ENCODE measurements around the gene GGA3. TPM values are rescaled to one million over a fixed set of nuclear protein-coding genes. Genes with fewer than 3 reads are reported as not detected.
"Not testable (repeated sequence)": the region's sequence is repeated elsewhere in the genome, so short reads cannot be mapped to it uniquely, and the experiment has no call there.

GGA3 gene
- total RNA-seq, 1 donor from 2014 or later: 4.7 TPM

GRCh38 chr17:75266316-75267152, 5.1 kb upstream of the GGA3 start:
- Histone ChIP-seq H3K9ac (ENCODE audit: low read depth in 1 of 3, low read length in 3 of 3) (peak overlapping the region in 1 of 3 donors; percentile 19), H3K4me1 (ENCODE audit: control insufficient read depth in 3 of 3, insufficient read depth in 3 of 3, low read length in 3 of 3) (peaks cover 37 to 48% (median 41%) of the 10 kb centered on the region in 3 donors), H3K36me3 (ENCODE audit: control insufficient read depth in 3 of 3, insufficient read depth in 3 of 3, low read length in 3 of 3) (peaks cover 31 to 37% (median 36%) of the 10 kb centered on the region in 3 donors), H3K27me3 (ENCODE audit: control insufficient read depth in 3 of 3, insufficient read depth in 3 of 3, low read length in 3 of 3) (no peaks in the 10 kb centered on the region), H3K9me3 (ENCODE audit: control insufficient read depth in 3 of 3, low read length in 3 of 3) (no peaks in the 10 kb centered on the region), H3K4me3 (ENCODE audit: low read length in 3 of 3) (no peak overlapping the region), H3K27ac (ENCODE audit: low read depth, low read length) (no peak overlapping the region)

- Histone ChIP-seq H3K27me3 (ENCODE audit: control insufficient read depth in 3 of 3, insufficient read depth in 3 of 3, low read length in 3 of 3) (no peaks in the 10 kb centered on the region), H3K9ac (ENCODE audit: low read depth in 1 of 3, low read length in 3 of 3) (peak overlapping the region in 1 of 3 donors; percentile 16), H3K36me3 (ENCODE audit: control insufficient read depth in 3 of 3, insufficient read depth in 3 of 3, low read length in 3 of 3) (peaks cover 31 to 37% (median 36%) of the 10 kb centered on the region in 3 donors), H3K4me1 (ENCODE audit: control insufficient read depth in 3 of 3, insufficient read depth in 3 of 3, low read length in 3 of 3) (peaks cover 40 to 50% (median 41%) of the 10 kb centered on the region in 3 donors), H3K4me3 (ENCODE audit: low read length in 3 of 3) (no peak overlapping the region), H3K9me3 (ENCODE audit: control insufficient read depth in 3 of 3, low read length in 3 of 3) (no peaks in the 10 kb centered on the region), H3K27ac (ENCODE audit: low read depth, low read length) (no peak overlapping the region)
Observed at GRCh38 chr17:75265614-75266315, 4.4 kb upstream of the GGA3 start.

GRCh38 chr17:75263055-75263454, 1.6 kb upstream of the GGA3 start:
- Histone ChIP-seq H3K9ac (ENCODE audit: low read depth in 1 of 3, low read length in 3 of 3) (peak overlapping the region in 1 of 3 donors; percentile 99), H3K27ac (ENCODE audit: low read depth, low read length) (no peak overlapping the region), H3K36me3 (ENCODE audit: control insufficient read depth in 3 of 3, insufficient read depth in 3 of 3, low read length in 3 of 3) (peaks cover 31 to 37% (median 36%) of the 10 kb centered on the region in 3 donors), H3K27me3 (ENCODE audit: control insufficient read depth in 3 of 3, insufficient read depth in 3 of 3, low read length in 3 of 3) (no peaks in the 10 kb centered on the region), H3K9me3 (ENCODE audit: control insufficient read depth in 3 of 3, low read length in 3 of 3) (no peaks in the 10 kb centered on the region), H3K4me1 (ENCODE audit: control insufficient read depth in 3 of 3, insufficient read depth in 3 of 3, low read length in 3 of 3) (peaks cover 45 to 53% (median 46%) of the 10 kb centered on the region in 3 donors), H3K4me3 (ENCODE audit: low read length in 3 of 3) (no peak overlapping the region)

GRCh38 chr17:75262112-75262606, 753 bp upstream of the GGA3 start:
- Histone ChIP-seq H3K4me1 (ENCODE audit: control insufficient read depth in 3 of 3, insufficient read depth in 3 of 3, low read length in 3 of 3) (peaks cover 36 to 46% (median 38%) of the 10 kb centered on the region in 3 donors), H3K36me3 (ENCODE audit: control insufficient read depth in 3 of 3, insufficient read depth in 3 of 3, low read length in 3 of 3) (peaks cover 29 to 37% (median 33%) of the 10 kb centered on the region in 3 donors), H3K27me3 (ENCODE audit: control insufficient read depth in 3 of 3, insufficient read depth in 3 of 3, low read length in 3 of 3) (no peaks in the 10 kb centered on the region), H3K9me3 (ENCODE audit: control insufficient read depth in 3 of 3, low read length in 3 of 3) (no peaks in the 10 kb centered on the region), H3K27ac (ENCODE audit: low read depth, low read length) (peak overlapping the region; percentile 97), H3K4me3 (ENCODE audit: low read length in 3 of 3) (peak overlapping the region; percentile 98 to 100 (median 99)), H3K9ac (ENCODE audit: low read depth in 1 of 3, low read length in 3 of 3) (peak overlapping the region; percentile 99 to 100 (median 99))

GRCh38 chr17:75260641-75261335, 618 bp downstream of the GGA3 start:
- H3K27me3 ChIP-seq (ENCODE audit: control insufficient read depth in 3 of 3, insufficient read depth in 3 of 3, low read length in 3 of 3): no peaks in the 10 kb centered on the region
- peak overlapping the region; percentile 97 for H3K27ac ChIP-seq (ENCODE audit: low read depth, low read length)
- H3K9me3 ChIP-seq (ENCODE audit: control insufficient read depth in 3 of 3, low read length in 3 of 3): no peaks in the 10 kb centered on the region
- peaks cover 28 to 36% (median 30%) of the 10 kb centered on the region in 3 donors for H3K4me1 ChIP-seq (ENCODE audit: control insufficient read depth in 3 of 3, insufficient read depth in 3 of 3, low read length in 3 of 3)
- peak overlapping the region; percentile 99 to 100 (median 99) for H3K9ac ChIP-seq (ENCODE audit: low read depth in 1 of 3, low read length in 3 of 3)
- H3K36me3 ChIP-seq (ENCODE audit: control insufficient read depth in 3 of 3, insufficient read depth in 3 of 3, low read length in 3 of 3): peaks cover 16 to 23% (median 19%) of the 10 kb centered on the region in 3 donors
- H3K4me3 ChIP-seq (ENCODE audit: low read length in 3 of 3): peak overlapping the region; percentile 98 to 100 (median 99)

- not testable (repeated sequence) for H3K27me3 ChIP-seq (ENCODE audit: control insufficient read depth in 3 of 3, insufficient read depth in 3 of 3, low read length in 3 of 3); H3K27ac ChIP-seq (ENCODE audit: low read depth, low read length); H3K9ac ChIP-seq (ENCODE audit: low read depth in 1 of 3, low read length in 3 of 3); H3K9me3 ChIP-seq (ENCODE audit: control insufficient read depth in 3 of 3, low read length in 3 of 3); H3K36me3 ChIP-seq (ENCODE audit: control insufficient read depth in 3 of 3, insufficient read depth in 3 of 3, low read length in 3 of 3); H3K4me3 ChIP-seq (ENCODE audit: low read length in 3 of 3)
- peaks cover 18 to 22% (median 20%) of the 10 kb centered on the region in 3 donors for H3K4me1 ChIP-seq (ENCODE audit: control insufficient read depth in 3 of 3, insufficient read depth in 3 of 3, low read length in 3 of 3)
Observed at GRCh38 chr17:75257228-75257627, 4.2 kb downstream of the GGA3 start.

GRCh38 chr17:75255954-75256698, 5.3 kb downstream of the GGA3 start:
- not testable (repeated sequence) for H3K4me3 ChIP-seq (ENCODE audit: low read length in 3 of 3); H3K27me3 ChIP-seq (ENCODE audit: control insufficient read depth in 3 of 3, insufficient read depth in 3 of 3, low read length in 3 of 3); H3K9ac ChIP-seq (ENCODE audit: low read depth in 1 of 3, low read length in 3 of 3); H3K27ac ChIP-seq (ENCODE audit: low read depth, low read length); H3K9me3 ChIP-seq (ENCODE audit: control insufficient read depth in 3 of 3, low read length in 3 of 3); H3K36me3 ChIP-seq (ENCODE audit: control insufficient read depth in 3 of 3, insufficient read depth in 3 of 3, low read length in 3 of 3)
- peaks cover 15 to 20% (median 18%) of the 10 kb centered on the region in 3 donors for H3K4me1 ChIP-seq (ENCODE audit: control insufficient read depth in 3 of 3, insufficient read depth in 3 of 3, low read length in 3 of 3)

- no peak overlapping the region for H3K4me3 ChIP-seq (ENCODE audit: low read length in 3 of 3)
- peaks cover 8 to 17% (median 9%) of the 10 kb centered on the region in 3 donors for H3K4me1 ChIP-seq (ENCODE audit: control insufficient read depth in 3 of 3, insufficient read depth in 3 of 3, low read length in 3 of 3)
- no peak overlapping the region for H3K27ac ChIP-seq (ENCODE audit: low read depth, low read length)
- H3K9me3 ChIP-seq (ENCODE audit: control insufficient read depth in 3 of 3, low read length in 3 of 3): no peaks in the 10 kb centered on the region
- H3K9ac ChIP-seq (ENCODE audit: low read depth in 1 of 3, low read length in 3 of 3): no peak overlapping the region
- no peaks in the 10 kb centered on the region for H3K27me3 ChIP-seq (ENCODE audit: control insufficient read depth in 3 of 3, insufficient read depth in 3 of 3, low read length in 3 of 3)
- no peaks in the 10 kb centered on the region for H3K36me3 ChIP-seq (ENCODE audit: control insufficient read depth in 3 of 3, insufficient read depth in 3 of 3, low read length in 3 of 3)
Observed at GRCh38 chr17:75252039-75252816, 9.2 kb downstream of the GGA3 start.

All from skeletal muscle tissue (tissue), 4 donors.